ENCODE results near the gene GPR17. TPM values are rescaled to one million over a fixed set of nuclear protein-coding genes. Genes with fewer than 3 reads are reported as not detected.

Gene GPR17
- total and polyA plus RNA-seq, 4 donors = 0.30 to 1.4 (median 0.40) TPM; not detected in 1

- Histone ChIP-seq H3K9me3 (ENCODE audit: control insufficient read depth in 4 of 4, insufficient read depth in 3 of 4, low read length in 3 of 4) (no peaks in the 10 kb centered on the region), H3K4me1 (ENCODE audit: control insufficient read depth in 5 of 5, insufficient read depth in 5 of 5, low read length in 5 of 5) (peaks cover 0 to 48% (median 10%) of the 10 kb centered on the region in 5 donors), H3K27ac (ENCODE audit: low read depth in 1 of 2, low read length in 1 of 2) (peak overlapping the region; percentile 65 to 75), H3K4me3 (no peak overlapping the region), H3K36me3 (ENCODE audit: control insufficient read depth in 4 of 4, insufficient read depth in 4 of 4, low read length in 4 of 4) (peaks cover 0 to 24% (median 0%) of the 10 kb centered on the region in 4 donors), H3K9ac (ENCODE audit: insufficient read depth in 1 of 2, low read length in 2 of 2) (no peak overlapping the region), H3K27me3 (ENCODE audit: control insufficient read depth in 3 of 3, insufficient read depth in 3 of 3, low read length in 2 of 3) (no peaks in the 10 kb centered on the region)
- no peak for TF ChIP-seq CTCF (IDR thresholded peaks at IDR 0.05; ENCODE audit: control extremely low read depth, extremely low read depth)
- DNase-seq = no peak
- 84 to 86% methylated on average over 28 of the region's 28 CpGs for WGBS, 2 donors
- no peak for ATAC-seq (ENCODE audit: insufficient read depth, low FRiP score)
Measured at GRCh38 chr2:127650785-127651380, 4.9 kb downstream of the GPR17 start.

GRCh38 chr2:127651381-127651809 is 5.4 kb downstream of the GPR17 start:
- Histone ChIP-seq H3K36me3 (ENCODE audit: control insufficient read depth in 4 of 4, insufficient read depth in 4 of 4, low read length in 4 of 4) (peaks cover 0 to 24% (median 0%) of the 10 kb centered on the region in 4 donors), H3K27ac (ENCODE audit: low read depth in 1 of 2, low read length in 1 of 2) (peak overlapping the region; percentile 27 to 75), H3K4me3 (no peak overlapping the region), H3K9ac (ENCODE audit: insufficient read depth in 1 of 2, low read length in 2 of 2) (no peak overlapping the region), H3K4me1 (ENCODE audit: control insufficient read depth in 5 of 5, insufficient read depth in 5 of 5, low read length in 5 of 5) (peaks cover 0 to 46% (median 10%) of the 10 kb centered on the region in 5 donors), H3K27me3 (ENCODE audit: control insufficient read depth in 3 of 3, insufficient read depth in 3 of 3, low read length in 2 of 3) (no peaks in the 10 kb centered on the region), H3K9me3 (ENCODE audit: control insufficient read depth in 4 of 4, insufficient read depth in 3 of 4, low read length in 3 of 4) (no peaks in the 10 kb centered on the region)
- no peak for ATAC-seq (ENCODE audit: insufficient read depth, low FRiP score)
- 93 to 95% methylated on average over 29 of the region's 29 CpGs for WGBS, 2 donors
- TF ChIP-seq CTCF (IDR thresholded peaks at IDR 0.05; ENCODE audit: control extremely low read depth, extremely low read depth) = no peak
- DNase-seq = no peak

GRCh38 chr2:127651971-127652550 is 6.1 kb downstream of the GPR17 start:
- Histone ChIP-seq H3K4me1 (ENCODE audit: control insufficient read depth in 5 of 5, insufficient read depth in 5 of 5, low read length in 5 of 5) (peaks cover 0 to 47% (median 7%) of the 10 kb centered on the region in 5 donors), H3K36me3 (ENCODE audit: control insufficient read depth in 4 of 4, insufficient read depth in 4 of 4, low read length in 4 of 4) (peaks cover 0 to 24% (median 0%) of the 10 kb centered on the region in 4 donors), H3K4me3 (no peak overlapping the region), H3K27me3 (ENCODE audit: control insufficient read depth in 3 of 3, insufficient read depth in 3 of 3, low read length in 2 of 3) (no peaks in the 10 kb centered on the region), H3K27ac (ENCODE audit: low read depth in 1 of 2, low read length in 1 of 2) (peak overlapping the region; percentile 55 to 75), H3K9ac (ENCODE audit: insufficient read depth in 1 of 2, low read length in 2 of 2) (no peak overlapping the region), H3K9me3 (ENCODE audit: control insufficient read depth in 4 of 4, insufficient read depth in 3 of 4, low read length in 3 of 4) (no peaks in the 10 kb centered on the region)
- 73 to 76% methylated on average over 14 of the region's 14 CpGs for WGBS, 2 donors
- no peak for ATAC-seq (ENCODE audit: insufficient read depth, low FRiP score)
- DNase-seq = peak; percentile 55 to 72 (median 65)
- TF ChIP-seq CTCF (IDR thresholded peaks at IDR 0.05; ENCODE audit: control extremely low read depth, extremely low read depth) = no peak

Data from lung (tissue), 12 donors.